ENCODE data around the gene IL23R.

Gene IL23R

DNA sequence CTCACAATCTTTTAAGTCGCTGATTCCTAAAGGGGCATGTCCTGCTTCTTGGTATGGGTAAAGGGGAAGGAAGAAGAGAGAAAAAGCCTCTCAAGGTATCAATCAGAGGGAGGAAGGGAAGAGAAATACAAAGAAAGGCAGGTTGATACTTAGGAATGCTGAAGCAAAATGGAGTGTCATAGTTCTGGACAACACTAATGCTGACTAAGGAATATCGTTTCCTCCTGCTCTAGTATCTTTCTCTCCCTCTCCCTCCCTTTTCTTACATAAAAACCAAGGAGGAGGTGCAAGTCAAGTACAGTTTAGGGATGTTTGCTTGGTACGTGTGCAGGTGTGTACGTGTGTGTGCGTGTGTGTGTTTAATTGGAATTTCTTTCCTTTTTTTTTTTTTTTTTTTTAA lies 96.5 kb downstream of the IL23R start:
- no peak overlapping the region for H3K4me3 ChIP-seq (ENCODE audit: low read depth, low read length, poor library complexity, severe bottlenecking)
- H3K9me3 ChIP-seq (ENCODE audit: low read length): no peaks in the 10 kb centered on the region
- no peaks in the 10 kb centered on the region for H3K27me3 ChIP-seq (ENCODE audit: insufficient read depth, low read length)
- H3K27ac ChIP-seq (ENCODE audit: low read depth, low read length, poor library complexity, severe bottlenecking): no peak overlapping the region
- H3K79me2 ChIP-seq (ENCODE audit: insufficient read depth, low read length): no peaks in the 10 kb centered on the region
- H3K9ac ChIP-seq (ENCODE audit: low read length): no peak overlapping the region
- no peak overlapping the region for H3K4me2 ChIP-seq (ENCODE audit: low read length)
- no peaks in the 10 kb centered on the region for H3K9me2 ChIP-seq (ENCODE audit: low read depth, low read length)
- H3K4me1 ChIP-seq (ENCODE audit: insufficient read depth, low read length, severe bottlenecking): no peaks in the 10 kb centered on the region
- no peak for TF ChIP-seq EZH2 (IDR thresholded peaks at IDR 0.05; ENCODE audit: borderline replicate concordance, low read length)
- TF ChIP-seq, protein P1, sequence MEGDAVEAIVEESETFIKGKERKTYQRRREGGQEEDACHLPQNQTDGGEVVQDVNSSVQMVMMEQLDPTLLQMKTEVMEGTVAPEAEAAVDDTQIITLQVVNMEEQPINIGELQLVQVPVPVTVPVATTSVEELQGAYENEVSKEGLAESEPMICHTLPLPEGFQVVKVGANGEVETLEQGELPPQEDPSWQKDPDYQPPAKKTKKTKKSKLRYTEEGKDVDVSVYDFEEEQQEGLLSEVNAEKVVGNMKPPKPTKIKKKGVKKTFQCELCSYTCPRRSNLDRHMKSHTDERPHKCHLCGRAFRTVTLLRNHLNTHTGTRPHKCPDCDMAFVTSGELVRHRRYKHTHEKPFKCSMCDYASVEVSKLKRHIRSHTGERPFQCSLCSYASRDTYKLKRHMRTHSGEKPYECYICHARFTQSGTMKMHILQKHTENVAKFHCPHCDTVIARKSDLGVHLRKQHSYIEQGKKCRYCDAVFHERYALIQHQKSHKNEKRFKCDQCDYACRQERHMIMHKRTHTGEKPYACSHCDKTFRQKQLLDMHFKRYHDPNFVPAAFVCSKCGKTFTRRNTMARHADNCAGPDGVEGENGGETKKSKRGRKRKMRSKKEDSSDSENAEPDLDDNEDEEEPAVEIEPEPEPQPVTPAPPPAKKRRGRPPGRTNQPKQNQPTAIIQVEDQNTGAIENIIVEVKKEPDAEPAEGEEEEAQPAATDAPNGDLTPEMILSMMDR (IDR thresholded peaks at IDR 0.05; ENCODE audit: low read length): no peak
- H3F3A ChIP-seq (ENCODE audit: insufficient read depth, low read length): no peaks in the 10 kb centered on the region
- H4K20me1 ChIP-seq (ENCODE audit: insufficient read depth, low read length): no peaks in the 10 kb centered on the region
- no peaks in the 10 kb centered on the region for H3K36me3 ChIP-seq (ENCODE audit: insufficient read depth, low read length)
- H2AFZ ChIP-seq (ENCODE audit: low read length): no peak overlapping the region

- no peaks in the 10 kb centered on the region for H3K79me2 ChIP-seq (ENCODE audit: insufficient read depth, low read length)
- no peak overlapping the region for H3K4me2 ChIP-seq (ENCODE audit: low read length)
Measured at GRCh38 chr1:67264152-67264551, 97.9 kb downstream of the IL23R start.

GRCh38 chr1:67264899-67265298 lies 98.6 kb downstream of the IL23R start:
- TF ChIP-seq, protein P1 (IDR thresholded peaks at IDR 0.05; ENCODE audit: low read length): no peak
- TF ChIP-seq EZH2 (IDR thresholded peaks at IDR 0.05; ENCODE audit: borderline replicate concordance, low read length): no peak
- H4K20me1 ChIP-seq (ENCODE audit: insufficient read depth, low read length): no peaks in the 10 kb centered on the region
- no peak overlapping the region for H3K9ac ChIP-seq (ENCODE audit: low read length)
- H3K4me1 ChIP-seq (ENCODE audit: insufficient read depth, low read length, severe bottlenecking): no peaks in the 10 kb centered on the region
- H3K4me3 ChIP-seq (ENCODE audit: low read depth, low read length, poor library complexity, severe bottlenecking): no peak overlapping the region
- H3K4me2 ChIP-seq (ENCODE audit: low read length): no peak overlapping the region
- no peak overlapping the region for H2AFZ ChIP-seq (ENCODE audit: low read length)
- H3K36me3 ChIP-seq (ENCODE audit: insufficient read depth, low read length): no peaks in the 10 kb centered on the region
- no peak overlapping the region for H3K27ac ChIP-seq (ENCODE audit: low read depth, low read length, poor library complexity, severe bottlenecking)
- H3K9me3 ChIP-seq (ENCODE audit: low read length): no peaks in the 10 kb centered on the region
- no peaks in the 10 kb centered on the region for H3K79me2 ChIP-seq (ENCODE audit: insufficient read depth, low read length)
- H3K27me3 ChIP-seq (ENCODE audit: insufficient read depth, low read length): no peaks in the 10 kb centered on the region
- H3F3A ChIP-seq (ENCODE audit: insufficient read depth, low read length): no peaks in the 10 kb centered on the region
- H3K9me2 ChIP-seq (ENCODE audit: low read depth, low read length): no peaks in the 10 kb centered on the region

More at GRCh38 chr1:67264152-67264551, 97.9 kb downstream of the IL23R start:
- Histone ChIP-seq H2AFZ (ENCODE audit: low read length) (no peak overlapping the region), H3F3A (ENCODE audit: insufficient read depth, low read length) (no peaks in the 10 kb centered on the region), H3K27ac (ENCODE audit: low read depth, low read length, poor library complexity, severe bottlenecking) (no peak overlapping the region), H3K27me3 (ENCODE audit: insufficient read depth, low read length) (no peaks in the 10 kb centered on the region), H3K36me3 (ENCODE audit: insufficient read depth, low read length) (no peaks in the 10 kb centered on the region), H3K4me3 (ENCODE audit: low read depth, low read length, poor library complexity, severe bottlenecking) (no peak overlapping the region), H3K4me1 (ENCODE audit: insufficient read depth, low read length, severe bottlenecking) (no peaks in the 10 kb centered on the region), H3K9me3 (ENCODE audit: low read length) (no peaks in the 10 kb centered on the region), H3K9me2 (ENCODE audit: low read depth, low read length) (no peaks in the 10 kb centered on the region), H4K20me1 (ENCODE audit: insufficient read depth, low read length) (no peaks in the 10 kb centered on the region), H3K9ac (ENCODE audit: low read length) (no peak overlapping the region)
- TF ChIP-seq, protein P1 (IDR thresholded peaks at IDR 0.05; ENCODE audit: low read length): no peak
- TF ChIP-seq EZH2 (IDR thresholded peaks at IDR 0.05; ENCODE audit: borderline replicate concordance, low read length): no peak
